Measurements from ENCODE around the gene TSPO2. TPM values are rescaled to one million over a fixed set of nuclear protein-coding genes. Genes with fewer than 3 reads are reported as not detected.

TSPO2 gene
- total RNA-seq, 1 experiment from 2014 or later, result not detected

DNA sequence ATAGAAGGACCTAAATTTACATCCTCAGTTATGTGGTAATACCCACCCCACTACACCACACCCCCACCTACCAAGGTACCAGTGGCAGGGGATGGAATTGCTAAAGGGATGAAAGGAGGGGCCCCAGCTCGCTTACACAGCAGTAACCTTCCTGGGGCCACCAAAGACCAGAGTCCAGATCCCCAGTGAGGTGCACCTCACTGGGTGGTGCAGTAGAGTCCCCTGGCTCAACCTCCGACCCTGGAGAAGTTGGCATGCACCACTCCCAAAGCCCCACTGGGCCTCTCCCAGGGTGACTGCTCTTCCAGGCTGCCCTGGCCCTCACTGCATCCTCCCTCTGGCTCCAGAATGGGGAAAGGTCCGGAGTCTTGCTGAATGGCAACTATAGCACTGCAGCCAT is 4.1 kb upstream of the TSPO2 start:
- Histone ChIP-seq H3K4me3 (replicated peaks in 1 of 2; ENCODE audit: low read depth in 1 of 2, low read length in 2 of 2) (no peak overlapping the region), H3K27ac (ENCODE audit: low read depth, low read length) (no peak overlapping the region), H4K20me1 (ENCODE audit: insufficient read depth) (no peaks in the 10 kb centered on the region), H3K4me2 (ENCODE audit: low read length) (no peak overlapping the region), H2AFZ (ENCODE audit: low read depth, low read length, poor library complexity, severe bottlenecking) (no peak overlapping the region), H3K4me1 (ENCODE audit: control insufficient read depth in 1 of 2, insufficient read depth in 2 of 2, low read length in 2 of 2) (peaks cover 23 to 43% of the 10 kb centered on the region in 2 experiments; a peak in 3 of 4 replicates), H3K36me3 (ENCODE audit: control insufficient read depth in 1 of 2, insufficient read depth in 2 of 2, low read length in 2 of 2) (no peaks in the 10 kb centered on the region), H3K9me3 (ENCODE audit: control insufficient read depth in 1 of 2, insufficient read depth in 1 of 2, low read depth in 1 of 2, low read length in 2 of 2) (no peaks in the 10 kb centered on the region), H3K9me2 (ENCODE audit: insufficient read depth) (no peaks in the 10 kb centered on the region), H3K79me2 (ENCODE audit: insufficient read depth, low read length) (no peaks in the 10 kb centered on the region), H3K9ac (ENCODE audit: low read length) (no peak overlapping the region), H3K27me3 (ENCODE audit: insufficient read depth, low read length) (no peaks in the 10 kb centered on the region)
- ATAC-seq (no peak), DNase-seq (ENCODE audit: low read depth, low spot score) (no peak)
- POLR2A ChIA-PET, result no interaction called here
- no TSS peak for BruUV-seq (replicated peaks)
- CTCF ChIA-PET, result interaction anchor here (1.0 to 1.2 kb wide), 2 partner anchors 10 to 16 kb away, joined by 3 to 10 read pairs; no protein-coding TSS in a partner anchor
- intact Hi-C loops (cut with micrococcal nuclease), result no loop called here
- RAD21 ChIA-PET (ENCODE audit: low non-redundant PET in 1 of 2, low total read pairs in 2 of 2, uncharacterized antibody in 2 of 2, unreplicated experiment in 2 of 2), result no interaction called here
- TF ChIP-seq, protein P1, sequence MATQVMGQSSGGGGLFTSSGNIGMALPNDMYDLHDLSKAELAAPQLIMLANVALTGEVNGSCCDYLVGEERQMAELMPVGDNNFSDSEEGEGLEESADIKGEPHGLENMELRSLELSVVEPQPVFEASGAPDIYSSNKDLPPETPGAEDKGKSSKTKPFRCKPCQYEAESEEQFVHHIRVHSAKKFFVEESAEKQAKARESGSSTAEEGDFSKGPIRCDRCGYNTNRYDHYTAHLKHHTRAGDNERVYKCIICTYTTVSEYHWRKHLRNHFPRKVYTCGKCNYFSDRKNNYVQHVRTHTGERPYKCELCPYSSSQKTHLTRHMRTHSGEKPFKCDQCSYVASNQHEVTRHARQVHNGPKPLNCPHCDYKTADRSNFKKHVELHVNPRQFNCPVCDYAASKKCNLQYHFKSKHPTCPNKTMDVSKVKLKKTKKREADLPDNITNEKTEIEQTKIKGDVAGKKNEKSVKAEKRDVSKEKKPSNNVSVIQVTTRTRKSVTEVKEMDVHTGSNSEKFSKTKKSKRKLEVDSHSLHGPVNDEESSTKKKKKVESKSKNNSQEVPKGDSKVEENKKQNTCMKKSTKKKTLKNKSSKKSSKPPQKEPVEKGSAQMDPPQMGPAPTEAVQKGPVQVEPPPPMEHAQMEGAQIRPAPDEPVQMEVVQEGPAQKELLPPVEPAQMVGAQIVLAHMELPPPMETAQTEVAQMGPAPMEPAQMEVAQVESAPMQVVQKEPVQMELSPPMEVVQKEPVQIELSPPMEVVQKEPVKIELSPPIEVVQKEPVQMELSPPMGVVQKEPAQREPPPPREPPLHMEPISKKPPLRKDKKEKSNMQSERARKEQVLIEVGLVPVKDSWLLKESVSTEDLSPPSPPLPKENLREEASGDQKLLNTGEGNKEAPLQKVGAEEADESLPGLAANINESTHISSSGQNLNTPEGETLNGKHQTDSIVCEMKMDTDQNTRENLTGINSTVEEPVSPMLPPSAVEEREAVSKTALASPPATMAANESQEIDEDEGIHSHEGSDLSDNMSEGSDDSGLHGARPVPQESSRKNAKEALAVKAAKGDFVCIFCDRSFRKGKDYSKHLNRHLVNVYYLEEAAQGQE (IDR thresholded peaks at IDR 0.05; ENCODE audit: low read depth), result no peak
- TF ChIP-seq EZH2 (IDR thresholded peaks at IDR 0.05) (no peak), CEBPB (IDR thresholded peaks at IDR 0.05; ENCODE audit: low read depth) (no peak), FOSL1 (IDR thresholded peaks at IDR 0.05; ENCODE audit: low read depth) (no peak), POLR2A (IDR thresholded peaks at IDR 0.05; ENCODE audit: borderline replicate concordance, extremely low read depth, insufficient read depth, insufficient read length) (no peak), CBX3 (IDR thresholded peaks at IDR 0.05; ENCODE audit: low read depth) (no peak), POLR2AphosphoS5 (IDR thresholded peaks at IDR 0.05; ENCODE audit: low read depth, low read length) (no peak), JUND (IDR thresholded peaks at IDR 0.05) (no peak), TCF7L2 (IDR thresholded peaks at IDR 0.05; ENCODE audit: borderline replicate concordance, extremely low read depth, insufficient read depth, insufficient read length) (no peak), EGR1 (IDR thresholded peaks at IDR 0.05; ENCODE audit: low read depth) (no peak)
- TF ChIP-seq, protein P2, sequence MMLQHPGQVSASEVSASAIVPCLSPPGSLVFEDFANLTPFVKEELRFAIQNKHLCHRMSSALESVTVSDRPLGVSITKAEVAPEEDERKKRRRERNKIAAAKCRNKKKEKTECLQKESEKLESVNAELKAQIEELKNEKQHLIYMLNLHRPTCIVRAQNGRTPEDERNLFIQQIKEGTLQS (IDR thresholded peaks at IDR 0.05), result no peak
- TF ChIP-seq, protein P3, sequence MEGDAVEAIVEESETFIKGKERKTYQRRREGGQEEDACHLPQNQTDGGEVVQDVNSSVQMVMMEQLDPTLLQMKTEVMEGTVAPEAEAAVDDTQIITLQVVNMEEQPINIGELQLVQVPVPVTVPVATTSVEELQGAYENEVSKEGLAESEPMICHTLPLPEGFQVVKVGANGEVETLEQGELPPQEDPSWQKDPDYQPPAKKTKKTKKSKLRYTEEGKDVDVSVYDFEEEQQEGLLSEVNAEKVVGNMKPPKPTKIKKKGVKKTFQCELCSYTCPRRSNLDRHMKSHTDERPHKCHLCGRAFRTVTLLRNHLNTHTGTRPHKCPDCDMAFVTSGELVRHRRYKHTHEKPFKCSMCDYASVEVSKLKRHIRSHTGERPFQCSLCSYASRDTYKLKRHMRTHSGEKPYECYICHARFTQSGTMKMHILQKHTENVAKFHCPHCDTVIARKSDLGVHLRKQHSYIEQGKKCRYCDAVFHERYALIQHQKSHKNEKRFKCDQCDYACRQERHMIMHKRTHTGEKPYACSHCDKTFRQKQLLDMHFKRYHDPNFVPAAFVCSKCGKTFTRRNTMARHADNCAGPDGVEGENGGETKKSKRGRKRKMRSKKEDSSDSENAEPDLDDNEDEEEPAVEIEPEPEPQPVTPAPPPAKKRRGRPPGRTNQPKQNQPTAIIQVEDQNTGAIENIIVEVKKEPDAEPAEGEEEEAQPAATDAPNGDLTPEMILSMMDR (IDR thresholded peaks at IDR 0.05 in 2 of 3, conservative IDR thresholded peaks at IDR 0.05 in 1 of 3; ENCODE audit: borderline replicate concordance in 1 of 3, insufficient read depth in 1 of 3, low read depth in 2 of 3, low read length in 2 of 3), result no peak
- TF ChIP-seq, protein P4, sequence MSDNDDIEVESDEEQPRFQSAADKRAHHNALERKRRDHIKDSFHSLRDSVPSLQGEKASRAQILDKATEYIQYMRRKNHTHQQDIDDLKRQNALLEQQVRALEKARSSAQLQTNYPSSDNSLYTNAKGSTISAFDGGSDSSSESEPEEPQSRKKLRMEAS (IDR thresholded peaks at IDR 0.05), result no peak
